NT2/D1 (cell line): ENCODE data around the gene CAPN9.

Source experiments
- SUZ12 ChIP-seq: IDR thresholded peaks from 2 replicates; pipeline ENCODE4 v1.6.1; 2011; ENCODE audit not compliant: insufficient read length, insufficient read depth; ENCODE audit errors: extremely low read depth
- ZNF274 ChIP-seq: IDR thresholded peaks from 2 replicates; pipeline ENCODE4 v1.6.1; 2011; ENCODE audit warnings: mild to moderate bottlenecking, low read depth, low read length

DNA sequence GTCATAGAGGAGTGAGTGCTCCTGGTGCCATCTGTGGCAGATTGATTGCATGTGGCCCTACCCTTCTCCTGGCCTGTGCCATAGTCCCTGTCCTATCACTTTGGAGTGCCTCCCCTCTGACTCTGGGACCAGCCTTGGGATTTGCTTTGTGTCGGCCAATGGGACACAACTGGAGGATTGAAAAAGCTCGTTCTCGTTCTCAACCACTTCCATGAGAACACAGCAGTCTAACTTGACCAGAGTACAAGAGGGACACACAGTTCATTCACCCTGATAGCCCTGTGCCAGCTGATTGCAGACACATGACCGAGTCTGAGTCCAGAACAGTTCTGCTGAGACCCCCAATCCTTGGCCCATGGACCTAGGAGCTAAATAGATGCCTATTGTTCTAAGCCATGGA is 73.4 kb downstream of the CAPN9 start:
- no peak for TF ChIP-seq ZNF274
- no peak for TF ChIP-seq SUZ12
